Type B pancreatic cell (in vitro differentiated cells): Measurements from ENCODE around the gene SERGEF. TPM values are rescaled to one million over a fixed set of nuclear protein-coding genes. Genes with fewer than 3 reads are reported as not detected.

ENCODE experiments used
- DNase-seq: peaks from one replicate; pipeline ENCODE4 v3.0.0; 2021; ENCODE audit warnings: mixed read lengths; ENCODE audit not compliant: unreplicated experiment; ENCODE audit errors: extremely low spot score
- H3K27ac Mint-ChIP-seq: 2 replicates; pipeline ENCODE4 v1.8.0; 2021; ENCODE audit warnings: mild to moderate bottlenecking, mixed read lengths
- H3K27me3 Mint-ChIP-seq: 2 replicates; pipeline ENCODE4 v1.8.0; 2021; ENCODE audit warnings: mixed read lengths
- H3K36me3 Mint-ChIP-seq: 2 replicates; pipeline ENCODE4 v1.8.0; 2021; ENCODE audit warnings: mixed read lengths
- H3K4me1 Mint-ChIP-seq: one replicate; pipeline ENCODE4 v1.8.0; 2021; ENCODE audit warnings: mixed read lengths; ENCODE audit not compliant: unreplicated experiment
- H3K4me3 Mint-ChIP-seq: 2 replicates; pipeline ENCODE4 v1.8.0; 2021; ENCODE audit warnings: mild to moderate bottlenecking, mixed read lengths
- H3K9me3 Mint-ChIP-seq: 2 replicates; pipeline ENCODE4 v1.8.0; 2021; ENCODE audit warnings: mixed read lengths
- total RNA-seq: library from RNA; stranded (reverse); gene quantifications from 2 replicates; pipeline ENCODE4 v1.2.1, GENCODE V29; 2021; ENCODE audit warnings: low replicate concordance
- TF ChIP-seq, protein P1 (sequence below): fragments of 200-600 bp; sonication (generic); conservative IDR thresholded peaks from 2 replicates; pipeline ENCODE4 v1.5.0; 2021; ENCODE audit warnings: antibody characterized with exemption, mild to moderate bottlenecking

SERGEF gene
- total RNA-seq, 1 donor from 2014 or later: 26.4 TPM

DNA sequence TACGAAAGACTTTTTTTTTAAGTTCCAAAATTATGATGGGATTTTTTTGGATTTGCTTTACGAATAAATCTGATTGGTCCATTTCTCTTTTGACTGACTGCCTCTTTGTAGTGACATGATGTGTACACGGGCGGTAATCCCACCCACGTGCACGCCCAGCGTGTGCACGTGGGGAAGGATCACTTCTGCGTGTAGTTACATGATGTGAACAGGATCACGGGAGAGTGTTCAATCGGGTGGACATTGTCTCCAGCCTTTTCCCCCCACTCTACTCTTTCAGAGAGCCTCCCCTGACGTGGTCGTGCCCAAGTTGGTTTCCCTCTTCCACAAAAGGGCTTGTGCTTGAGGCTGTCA is 235.1 kb downstream of the SERGEF start:
- no peaks in the 10 kb centered on the region for H3K36me3 Mint-ChIP-seq
- no peaks in the 10 kb centered on the region for H3K9me3 Mint-ChIP-seq
- peak overlapping the region; percentile 15 for H3K4me3 Mint-ChIP-seq
- no peaks in the 10 kb centered on the region for H3K4me1 Mint-ChIP-seq
- H3K27ac Mint-ChIP-seq: no peak overlapping the region
- TF ChIP-seq, protein P1, sequence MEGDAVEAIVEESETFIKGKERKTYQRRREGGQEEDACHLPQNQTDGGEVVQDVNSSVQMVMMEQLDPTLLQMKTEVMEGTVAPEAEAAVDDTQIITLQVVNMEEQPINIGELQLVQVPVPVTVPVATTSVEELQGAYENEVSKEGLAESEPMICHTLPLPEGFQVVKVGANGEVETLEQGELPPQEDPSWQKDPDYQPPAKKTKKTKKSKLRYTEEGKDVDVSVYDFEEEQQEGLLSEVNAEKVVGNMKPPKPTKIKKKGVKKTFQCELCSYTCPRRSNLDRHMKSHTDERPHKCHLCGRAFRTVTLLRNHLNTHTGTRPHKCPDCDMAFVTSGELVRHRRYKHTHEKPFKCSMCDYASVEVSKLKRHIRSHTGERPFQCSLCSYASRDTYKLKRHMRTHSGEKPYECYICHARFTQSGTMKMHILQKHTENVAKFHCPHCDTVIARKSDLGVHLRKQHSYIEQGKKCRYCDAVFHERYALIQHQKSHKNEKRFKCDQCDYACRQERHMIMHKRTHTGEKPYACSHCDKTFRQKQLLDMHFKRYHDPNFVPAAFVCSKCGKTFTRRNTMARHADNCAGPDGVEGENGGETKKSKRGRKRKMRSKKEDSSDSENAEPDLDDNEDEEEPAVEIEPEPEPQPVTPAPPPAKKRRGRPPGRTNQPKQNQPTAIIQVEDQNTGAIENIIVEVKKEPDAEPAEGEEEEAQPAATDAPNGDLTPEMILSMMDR: no peak
- peaks cover 3% of the 10 kb centered on the region for H3K27me3 Mint-ChIP-seq
- no peak for DNase-seq

DNA sequence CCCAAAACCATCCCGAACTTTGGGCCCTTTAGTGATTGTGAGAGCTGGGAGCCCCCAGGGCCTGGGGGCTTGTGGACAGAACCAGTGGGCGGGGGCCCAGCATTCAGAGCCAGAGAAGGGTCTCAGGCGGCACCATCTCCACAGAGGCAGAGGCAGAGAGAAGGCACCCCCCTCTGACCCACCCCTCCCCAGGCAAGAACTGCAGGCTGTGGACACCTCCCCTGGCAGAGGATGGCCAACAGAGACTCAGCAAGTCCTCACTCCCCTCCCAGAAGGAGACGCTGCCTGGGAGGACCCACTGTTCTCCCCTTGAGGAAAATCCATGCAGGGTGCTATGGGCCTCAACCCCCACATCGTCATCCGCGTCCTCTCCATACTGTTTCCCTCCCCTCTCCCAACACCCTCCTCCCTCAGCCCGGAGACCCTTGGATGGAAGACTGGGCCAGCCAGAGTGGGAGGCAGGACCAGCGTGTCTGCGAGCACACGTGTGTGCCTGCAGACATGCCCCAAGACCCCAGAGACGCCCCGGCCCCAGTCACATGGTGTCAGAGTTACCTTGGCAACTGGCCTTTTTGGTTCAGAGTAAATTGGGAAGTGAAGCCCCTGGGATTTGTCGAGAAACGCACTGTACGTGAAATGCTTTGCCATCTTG is 235.6 kb downstream of the SERGEF start:
- H3K27ac Mint-ChIP-seq: no peak overlapping the region
- H3K9me3 Mint-ChIP-seq: no peaks in the 10 kb centered on the region
- no peaks in the 10 kb centered on the region for H3K4me1 Mint-ChIP-seq
- TF ChIP-seq, protein P1: no peak
- no peak overlapping the region for H3K4me3 Mint-ChIP-seq
- no peaks in the 10 kb centered on the region for H3K36me3 Mint-ChIP-seq
- DNase-seq: no peak
- peaks cover 3% of the 10 kb centered on the region for H3K27me3 Mint-ChIP-seq

GRCh38 chr11:17776212-17776875 is 236.5 kb downstream of the SERGEF start:
- no peaks in the 10 kb centered on the region for H3K4me1 Mint-ChIP-seq
- no peak for DNase-seq
- H3K27ac Mint-ChIP-seq: no peak overlapping the region
- H3K4me3 Mint-ChIP-seq: no peak overlapping the region
- H3K36me3 Mint-ChIP-seq: no peaks in the 10 kb centered on the region
- peaks cover 3% of the 10 kb centered on the region for H3K27me3 Mint-ChIP-seq
- TF ChIP-seq, protein P1: no peak
- H3K9me3 Mint-ChIP-seq: no peaks in the 10 kb centered on the region

- no peaks in the 10 kb centered on the region for H3K9me3 Mint-ChIP-seq
- TF ChIP-seq, protein P1: no peak
- no peaks in the 10 kb centered on the region for H3K4me1 Mint-ChIP-seq
- H3K27ac Mint-ChIP-seq: no peak overlapping the region
- H3K36me3 Mint-ChIP-seq: no peaks in the 10 kb centered on the region
- H3K4me3 Mint-ChIP-seq: no peak overlapping the region
- H3K27me3 Mint-ChIP-seq: peaks cover 5% of the 10 kb centered on the region
- no peak for DNase-seq
Measured at GRCh38 chr11:17775507-17776211, 237.2 kb downstream of the SERGEF start.

GRCh38 chr11:17775035-17775348 is 237.9 kb downstream of the SERGEF start:
- Mint-ChIP-seq H3K9me3 (no peaks in the 10 kb centered on the region), H3K27me3 (peaks cover 5% of the 10 kb centered on the region)

More at GRCh38 chr11:17775035-17775348, 237.9 kb downstream of the SERGEF start:
- no peak overlapping the region for H3K27ac Mint-ChIP-seq
- no peak for DNase-seq
- no peak overlapping the region for H3K4me3 Mint-ChIP-seq
- no peaks in the 10 kb centered on the region for H3K36me3 Mint-ChIP-seq
- TF ChIP-seq, protein P1: no peak
- H3K4me1 Mint-ChIP-seq: peaks cover 3% of the 10 kb centered on the region
